Stimulated activated CD4-positive, alpha-beta T cell treated with anti-CD3 and anti-CD28 coated beads, Interleukin-15, amount 100 ng/mL, for 48 hours (primary cell): ENCODE measurements around the gene OR1F1.
"Not testable (repeated sequence)": the region's sequence is repeated elsewhere in the genome, so short reads cannot be mapped to it uniquely, and the experiment has no call there.

Experiments used
- DNase-seq, 2 donors: peaks; one replicate each; pipeline ENCODE4 v3.0.0-alpha.2; 2020; ENCODE audit warnings: low read depth in 2 of 2

The OR1F1 gene

GRCh38 chr16:3198334-3199072 is 10.5 kb downstream of the OR1F1 start:
- DNase-seq, result no peak

DNA sequence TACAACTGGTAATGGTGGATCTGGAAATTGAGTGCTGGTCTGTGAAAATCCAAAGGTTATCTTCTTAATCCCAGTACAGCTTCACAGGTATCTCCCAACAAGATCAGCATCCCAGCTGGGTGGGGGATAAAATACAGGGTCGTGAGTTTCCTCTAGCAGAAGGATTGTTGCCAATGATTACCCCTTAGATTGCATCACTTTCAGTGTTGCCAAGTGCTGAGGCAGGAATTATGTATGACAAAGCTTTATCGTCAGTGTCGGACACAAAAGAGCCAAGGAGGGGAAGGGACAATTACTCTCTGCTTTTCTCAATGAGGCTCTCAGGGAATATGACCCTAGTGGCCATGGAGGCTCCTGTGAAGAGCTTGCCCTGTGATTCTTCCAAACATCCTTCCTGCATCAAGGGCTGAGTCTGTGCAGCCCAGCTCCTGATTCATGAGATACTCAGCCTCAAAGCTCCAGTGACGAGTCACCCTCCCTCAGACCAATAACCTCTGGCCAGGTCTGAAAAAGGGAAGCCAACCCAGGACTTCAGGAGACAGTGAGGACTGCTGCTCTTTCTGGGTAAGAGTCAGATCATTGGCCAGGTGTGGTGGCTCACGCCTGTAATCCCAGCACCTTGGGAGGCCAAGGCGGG is 15.0 kb downstream of the OR1F1 start:
- no peak for DNase-seq

DNA sequence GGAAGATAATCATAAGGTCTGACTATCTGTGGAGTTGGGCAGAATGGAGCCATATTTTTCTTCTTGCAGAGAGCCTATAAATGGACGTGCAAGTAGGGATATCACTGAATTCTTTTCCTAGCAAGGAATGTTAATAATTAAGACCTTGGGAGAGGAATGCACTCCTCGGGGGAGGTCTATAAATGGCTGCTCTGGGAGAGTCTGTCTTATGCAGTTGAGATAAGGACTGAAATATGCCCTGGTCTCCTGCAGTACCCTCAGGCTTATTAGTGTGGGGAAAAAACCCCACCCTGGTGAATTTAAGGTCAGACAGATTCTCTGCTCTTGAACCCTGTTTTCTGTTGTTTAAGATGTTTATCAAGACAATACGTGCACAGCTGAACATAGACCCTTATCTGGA is 17.9 kb downstream of the OR1F1 start:
- DNase-seq, result not testable (repeated sequence)

DNA sequence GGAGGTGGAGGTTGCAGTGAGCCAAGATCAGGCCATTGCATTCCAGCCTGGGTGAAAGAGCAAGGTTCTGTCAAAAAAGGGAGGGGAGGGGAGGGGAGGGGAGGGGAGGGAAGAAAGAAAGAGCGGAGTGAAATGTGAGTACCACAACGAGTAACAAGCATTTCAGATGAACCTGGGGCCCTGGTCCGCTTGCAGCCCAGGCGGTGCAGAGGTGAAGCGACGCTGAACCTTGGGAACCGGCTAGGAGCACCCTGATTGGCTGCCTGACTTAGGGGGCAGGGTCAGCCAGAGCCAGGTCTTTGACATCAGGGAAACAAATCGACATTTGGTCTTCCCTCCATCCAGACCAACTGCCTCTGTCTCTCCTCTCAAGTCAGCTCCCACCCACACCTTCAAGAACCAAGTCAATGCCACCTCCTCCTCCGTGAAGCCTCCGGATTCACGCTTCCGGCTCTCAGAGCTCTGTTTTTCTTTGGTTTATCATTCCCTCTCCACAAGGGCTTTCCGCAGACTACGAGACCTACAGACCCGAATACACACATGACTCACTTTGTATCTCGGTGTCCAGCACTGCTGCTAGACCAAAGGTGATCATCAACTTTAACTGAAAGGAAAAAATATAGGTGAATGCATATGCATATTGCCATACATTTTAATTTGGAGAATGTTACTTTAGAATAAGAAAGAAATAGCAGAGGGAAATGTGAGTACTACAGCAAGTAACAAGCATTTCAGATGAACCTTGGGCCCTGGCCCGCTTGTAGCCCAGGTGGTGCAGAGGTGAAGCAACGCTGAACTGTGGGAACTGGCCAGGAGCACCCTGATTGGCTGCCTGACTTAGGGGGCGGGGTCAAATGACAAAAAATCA is 19.3 kb downstream of the OR1F1 start:
- DNase-seq, result no peak

DNA sequence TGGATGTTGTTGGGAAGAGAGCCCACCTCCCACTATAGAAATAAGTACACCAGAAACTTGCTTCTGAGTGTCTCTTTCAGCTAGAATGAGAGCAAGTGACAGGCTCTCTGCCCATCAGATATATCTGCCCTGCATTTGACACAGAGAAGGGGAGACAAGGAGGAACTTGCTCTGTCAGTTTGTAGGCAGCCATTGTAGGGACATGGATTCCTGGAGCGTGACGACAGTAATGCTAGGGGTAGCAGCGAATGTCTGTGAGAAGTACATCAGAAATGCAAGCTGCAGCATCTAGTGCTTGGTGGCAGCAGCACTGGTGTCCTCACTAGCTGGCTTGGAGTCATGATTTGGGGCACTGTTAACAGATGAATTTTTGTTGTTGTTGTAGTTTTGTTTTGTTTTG is 24.0 kb downstream of the OR1F1 start:
- no peak for DNase-seq

DNA sequence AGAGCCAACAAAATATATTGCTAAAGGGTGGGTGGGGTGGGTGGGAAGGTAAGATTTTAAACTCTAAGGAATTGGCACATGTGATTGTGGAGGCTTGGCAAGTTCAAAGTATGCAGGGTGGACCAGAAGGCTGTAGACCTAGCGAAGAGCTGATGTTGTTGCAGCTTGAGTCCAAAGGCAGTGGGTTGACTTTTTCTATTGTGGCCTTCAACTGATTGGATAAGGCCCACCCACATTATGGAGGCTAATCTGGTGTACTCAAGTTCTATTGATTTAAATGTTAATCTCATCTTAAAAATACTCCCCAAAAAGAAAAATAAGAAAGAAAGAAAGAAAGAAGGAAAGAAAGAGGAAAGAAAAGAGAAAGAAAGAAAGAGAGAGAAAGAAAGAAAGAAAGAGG is 24.6 kb downstream of the OR1F1 start:
- DNase-seq, result no peak

GRCh38 chr16:3214904-3215600 is 27.0 kb downstream of the OR1F1 start:
- no peak for DNase-seq

GRCh38 chr16:3215601-3216262 is 27.7 kb downstream of the OR1F1 start:
- DNase-seq, result no peak

GRCh38 chr16:3216263-3216640 is 28.2 kb downstream of the OR1F1 start:
- DNase-seq, result no peak

GRCh38 chr16:3220839-3221238 is 32.8 kb downstream of the OR1F1 start:
- DNase-seq, result no peak

DNA sequence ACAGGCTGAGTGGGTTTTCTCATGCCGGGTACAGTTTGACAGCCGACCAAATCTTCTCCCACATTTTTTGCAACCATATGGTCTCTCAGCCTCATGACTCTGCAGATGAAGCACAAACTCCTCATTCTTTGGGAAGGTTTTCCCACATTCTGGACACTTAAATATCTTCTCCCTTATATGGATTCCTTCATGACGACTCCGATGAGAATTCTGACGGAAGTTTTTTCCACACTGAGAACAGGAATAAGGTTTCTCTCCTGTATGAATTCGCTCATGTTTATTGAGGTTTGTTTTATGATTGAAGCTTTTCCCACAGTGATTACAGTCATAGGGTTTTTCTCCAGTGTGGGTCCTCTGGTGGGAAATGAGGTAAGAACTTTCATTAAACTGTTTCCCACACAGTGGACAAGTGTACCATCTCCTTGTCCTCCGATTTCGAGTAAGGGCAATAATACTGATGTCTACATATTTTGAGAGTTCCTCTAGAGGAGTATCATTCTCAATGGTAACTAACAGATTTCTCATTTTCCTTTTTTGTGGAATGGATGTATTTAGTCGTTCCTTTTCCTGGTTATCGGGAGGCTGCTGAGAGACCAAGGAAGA is 36.0 kb downstream of the OR1F1 start:
- no peak for DNase-seq

GRCh38 chr16:3234543-3234856 is 46.5 kb downstream of the OR1F1 start:
- no peak for DNase-seq

GRCh38 chr16:3234857-3235561 is 47.0 kb downstream of the OR1F1 start, which contains the start of gene ZNF200:
Gene ZNF200 (minus strand): TSS chr16:3235158. CDS start chr16:3233755, 1,403 bp downstream.
- peak; percentile 91 to 92 for DNase-seq

DNA sequence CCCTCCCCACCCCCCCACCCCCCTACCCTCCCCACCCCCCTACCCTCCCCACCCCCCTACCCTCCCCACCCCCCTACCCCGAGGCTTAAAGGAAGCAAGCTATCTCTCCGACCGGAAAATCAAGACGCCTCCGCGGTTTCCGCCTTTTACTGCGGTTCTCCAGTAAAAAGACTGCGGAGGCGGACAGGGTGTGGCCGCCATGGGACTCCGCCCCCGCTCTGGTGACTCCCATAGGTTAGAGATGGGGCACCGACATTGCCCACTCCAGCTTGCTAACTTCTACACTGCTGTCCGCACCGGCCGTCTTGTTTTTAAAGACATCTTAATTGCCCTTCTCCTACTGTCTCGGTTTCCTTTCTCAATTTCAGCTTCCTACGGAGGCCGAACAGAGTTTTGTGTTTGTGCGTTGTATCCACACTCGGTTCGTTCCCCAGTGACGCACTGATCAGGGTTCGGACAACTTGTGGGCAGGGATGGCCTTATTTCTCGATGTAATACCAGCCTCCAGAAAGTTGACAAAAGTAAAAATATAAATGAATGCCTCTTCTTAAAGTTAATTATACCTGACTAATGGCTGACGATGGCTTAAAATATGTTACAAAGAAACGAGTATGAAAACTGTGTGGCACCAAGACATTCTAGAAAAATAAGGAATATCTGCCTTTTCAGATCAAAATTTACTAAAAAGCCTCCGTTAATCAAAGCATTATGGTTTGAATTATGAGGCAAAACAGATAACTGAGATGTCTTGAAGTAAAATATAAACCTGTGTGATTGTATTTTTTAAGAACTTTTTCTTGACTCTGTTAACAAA is 48.1 kb downstream of the OR1F1 start:
- no peak for DNase-seq

- DNase-seq, result no peak
These were observed 53.8 kb downstream of the OR1F1 start for GRCh38 chr16:3241761-3242160.

GRCh38 chr16:3242709-3243108 is 54.7 kb downstream of the OR1F1 start:
- DNase-seq, result no peak

DNA sequence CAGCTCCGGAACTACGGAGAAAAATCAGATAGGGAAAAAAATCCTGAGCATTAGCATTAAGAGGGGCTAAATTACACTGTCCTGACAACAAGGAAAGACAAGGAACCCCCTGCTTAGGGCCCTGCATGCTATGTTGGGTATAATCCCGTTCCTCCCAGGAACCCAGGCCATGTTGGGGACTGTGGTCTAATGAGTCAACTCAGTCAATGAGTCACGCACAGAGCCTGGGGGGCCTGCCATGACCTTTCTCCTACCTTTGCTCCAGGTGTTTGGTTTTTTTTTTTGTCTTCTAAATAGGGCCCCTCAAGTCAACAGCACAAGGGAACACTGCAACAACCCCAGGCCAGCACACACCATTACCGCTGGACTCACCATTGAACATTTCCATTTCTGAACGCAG is 55.9 kb downstream of the OR1F1 start:
- DNase-seq, result no peak

DNA sequence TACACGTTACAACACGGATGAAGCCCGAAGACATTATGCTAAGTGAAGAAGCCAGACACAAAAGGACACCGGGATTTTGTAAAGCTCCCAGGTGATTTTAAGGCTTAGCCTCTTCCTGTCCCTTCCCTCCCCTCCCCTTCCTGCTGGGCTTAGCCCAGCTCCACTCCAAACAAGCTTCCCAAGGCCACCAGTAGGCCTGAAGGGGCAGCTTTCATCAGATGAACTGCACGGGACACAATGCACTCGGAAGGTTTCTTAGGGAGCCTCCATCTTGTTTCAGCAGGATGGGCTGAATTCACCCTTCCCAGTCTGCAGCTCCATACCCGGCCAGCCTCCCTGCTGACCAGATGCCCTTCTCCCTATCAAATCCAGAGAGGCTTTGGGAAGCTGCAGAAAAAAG is 58.0 kb downstream of the OR1F1 start:
- DNase-seq, result no peak

DNA sequence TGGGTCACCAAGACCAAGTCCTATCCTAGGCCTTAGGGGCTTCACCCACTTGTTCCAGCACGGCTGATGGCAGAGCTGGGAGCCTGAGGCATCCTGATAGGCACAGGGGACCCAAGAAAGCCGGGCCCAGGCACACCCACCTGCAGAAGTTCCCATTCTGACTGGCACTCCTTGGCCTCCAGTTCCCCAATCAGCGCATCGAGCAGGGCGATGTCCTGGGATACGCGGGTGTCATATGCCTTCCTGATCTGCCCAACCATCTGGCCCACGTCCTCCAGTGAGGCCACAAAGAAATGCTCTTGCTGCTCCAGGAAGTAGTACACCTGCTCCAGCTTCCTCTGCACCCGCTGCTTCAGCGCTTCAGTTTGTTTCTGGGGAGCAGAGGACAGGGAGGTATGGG is 58.9 kb downstream of the OR1F1 start:
- no peak for DNase-seq

GRCh38 chr16:3248596-3248995 is 60.6 kb downstream of the OR1F1 start:
- DNase-seq, result no peak
